SK-MEL-5 (cell line): ENCODE results near the gene STK39. TPM values are rescaled to one million over a fixed set of nuclear protein-coding genes. Genes with fewer than 3 reads are reported as not detected.

Source experiments
- DNase-seq: peaks from one replicate; pipeline ENCODE4 v3.0.0-alpha.2; 2016; ENCODE audit warnings: low read depth, low spot score
- in situ Hi-C: cut with HindIII; loops from 2 replicates; pipeline ENCODE4 v1.10.0; 2016; ENCODE audit warnings: low sequenced_read_pairs, high pct_unique_total_duplicates, low pct_unique_long_range_greater_than_20kb
- total RNA-seq: library from RNA; depleted of rRNA; stranded (reverse); fragments of >200 nt; shearing (Covaris generic); gene quantifications from 2 replicates; pipeline ENCODE4 v1.2.3, GENCODE V29; 2014

The STK39 gene
- total RNA-seq, 1 experiment from 2014 or later = 8.5 TPM

GRCh38 chr2:168156661-168157060 lies 90.7 kb downstream of the STK39 start:
- in situ Hi-C loops = no loop called here
- DNase-seq = no peak

- DNase-seq = no peak
- in situ Hi-C loops = no loop called here
Observed at GRCh38 chr2:168155680-168156079, 91.7 kb downstream of the STK39 start.

GRCh38 chr2:168155046-168155445 lies 92.3 kb downstream of the STK39 start:
- no peak for DNase-seq
- in situ Hi-C loops = no loop called here

- peak; percentile 45 for DNase-seq
- in situ Hi-C loops = no loop called here
Observed at GRCh38 chr2:168152902-168153530, 94.4 kb downstream of the STK39 start.

GRCh38 chr2:168149986-168150385 lies 97.4 kb downstream of the STK39 start:
- no peak for DNase-seq
- in situ Hi-C loops = no loop called here

GRCh38 chr2:168149150-168149974 lies 98.0 kb downstream of the STK39 start:
- no peak for DNase-seq
- in situ Hi-C loops = no loop called here

GRCh38 chr2:168147830-168148794 lies 99.3 kb downstream of the STK39 start:
- in situ Hi-C loops = no loop called here
- no peak for DNase-seq

GRCh38 chr2:168146892-168147810 lies 100.2 kb downstream of the STK39 start:
- no peak for DNase-seq
- in situ Hi-C loops = no loop called here

GRCh38 chr2:168145426-168146310 lies 101.7 kb downstream of the STK39 start:
- in situ Hi-C loops = no loop called here
- DNase-seq = no peak

GRCh38 chr2:168145011-168145410 lies 102.4 kb downstream of the STK39 start:
- in situ Hi-C loops = no loop called here
- no peak for DNase-seq

GRCh38 chr2:168143813-168144212 lies 103.6 kb downstream of the STK39 start:
- DNase-seq = no peak
- in situ Hi-C loops = no loop called here

GRCh38 chr2:168140892-168141291 lies 106.5 kb downstream of the STK39 start:
- in situ Hi-C loops = no loop called here
- DNase-seq = no peak

- in situ Hi-C loops = no loop called here
- DNase-seq = no peak
Observed at GRCh38 chr2:168139852-168140251, 107.5 kb downstream of the STK39 start.

GRCh38 chr2:168138901-168139300 lies 108.5 kb downstream of the STK39 start:
- no peak for DNase-seq
- in situ Hi-C loops = no loop called here

- no peak for DNase-seq
- in situ Hi-C loops = no loop called here
Observed at GRCh38 chr2:168138374-168138773, 109.0 kb downstream of the STK39 start.

- no peak for DNase-seq
- in situ Hi-C loops = no loop called here
Observed at GRCh38 chr2:168137510-168138180, 109.8 kb downstream of the STK39 start.
